Upper lobe of left lung (tissue), 4 donors: ENCODE measurements around the gene CYTH3.

Experiments
- EP300 ChIP-seq, 4 donors: sonication (generic); formaldehyde crosslinking; IDR thresholded peaks; one replicate each; pipeline ENCODE4 v1.5.1; 2017; ENCODE audit warnings: antibody characterized with exemption in 4 of 4, control low read depth in 2 of 4
- POLR2AphosphoS5 ChIP-seq, 2 donors: sonication (generic); formaldehyde crosslinking; IDR thresholded peaks; one replicate each; pipeline ENCODE4 v1.5.1; 2017; ENCODE audit warnings: antibody characterized with exemption in 2 of 2

DNA sequence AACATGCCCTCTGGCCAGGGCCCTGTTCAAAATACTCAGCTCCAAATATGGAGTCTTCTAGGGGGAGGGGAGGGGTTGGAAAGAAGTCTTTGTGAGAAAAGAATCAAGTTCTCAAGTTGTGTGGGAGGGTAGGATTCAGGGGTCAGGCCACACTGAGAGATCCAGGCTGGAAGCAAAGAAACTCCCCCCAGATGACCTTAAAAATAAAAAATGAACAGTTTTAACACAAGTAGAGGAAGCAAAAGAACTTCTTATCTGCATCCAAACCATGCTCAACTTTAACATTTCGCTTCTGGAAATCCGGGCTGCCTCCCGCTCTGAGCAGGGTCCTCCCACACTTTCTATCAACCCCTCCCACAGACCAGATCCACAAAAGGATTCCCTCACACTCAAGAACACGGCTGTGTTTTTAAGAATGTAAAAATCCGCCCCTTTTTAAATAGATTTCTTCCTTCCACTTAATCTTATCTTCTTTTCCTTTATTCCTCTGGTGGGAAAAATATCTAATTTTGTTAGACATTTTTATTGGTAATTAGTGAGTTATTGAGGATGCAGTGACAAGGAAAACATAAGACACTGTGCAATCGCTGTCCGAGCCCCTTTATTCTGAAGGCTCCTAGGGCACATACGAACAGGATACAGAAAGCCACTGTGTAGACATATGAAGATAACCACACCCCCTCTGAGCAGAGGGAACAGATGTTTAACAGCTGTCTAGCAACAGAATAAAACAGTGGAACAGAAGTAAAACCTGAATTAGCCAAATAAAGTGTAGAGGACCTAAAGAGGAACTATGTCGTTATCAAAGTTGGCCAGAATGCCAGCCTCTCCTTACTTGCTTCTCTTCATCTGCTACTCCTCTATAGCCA lies 43.8 kb downstream of the CYTH3 start:
- TF ChIP-seq EP300 (IDR thresholded peaks at IDR 0.05) (no peak), POLR2AphosphoS5 (IDR thresholded peaks at IDR 0.05) (no peak)
